GM19438 (cell line): Measurements from ENCODE around the gene DPY30.

Source experiments
- ATAC-seq: cut with Tn5 transposase; IDR thresholded peaks from one replicate; pipeline ENCODE4 v1.9.1; 2021; ENCODE audit warnings: low read depth; ENCODE audit not compliant: unreplicated experiment

The DPY30 gene

DNA sequence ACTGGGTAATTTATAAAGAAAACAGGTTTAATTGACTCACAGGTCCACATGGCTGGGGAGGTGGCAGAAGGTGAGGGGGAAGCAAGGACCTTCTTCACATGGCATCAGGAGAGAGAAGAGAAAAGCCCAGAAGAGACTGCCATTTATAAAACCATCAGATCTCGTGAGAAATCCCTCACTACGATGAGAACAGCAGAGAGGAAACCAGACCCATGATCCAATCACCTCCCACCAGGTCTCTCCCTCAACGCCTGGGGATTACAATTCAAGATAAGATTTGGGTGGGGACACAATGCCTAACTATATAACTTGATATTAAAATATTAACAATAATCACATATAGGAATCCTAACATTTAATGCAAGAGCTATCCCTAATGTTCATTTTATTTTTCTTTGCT, 60.6 kb downstream of the DPY30 start:
- no peak for ATAC-seq

DNA sequence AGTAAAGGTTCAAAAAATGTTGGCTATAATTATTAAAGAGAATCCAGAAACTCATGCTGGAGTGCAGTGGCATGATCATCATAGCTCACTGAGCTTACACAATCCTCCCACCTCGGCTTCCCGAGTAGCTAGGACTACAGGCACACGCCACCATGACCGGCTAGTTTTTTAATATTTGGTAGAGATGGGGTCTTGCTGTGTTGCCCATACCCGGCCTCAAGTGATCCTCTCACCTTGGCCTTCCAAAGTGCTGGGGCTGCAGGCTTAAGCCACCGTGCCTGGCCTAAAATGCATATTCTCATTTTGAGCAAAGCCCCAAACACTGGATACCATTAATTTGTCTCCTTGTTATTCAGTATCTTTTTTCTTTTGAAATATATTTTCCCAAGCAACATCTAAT, 61.2 kb downstream of the DPY30 start:
- ATAC-seq = no peak
